GM12865 (cell line): Measurements from ENCODE around the gene OR2J2.
"Not testable (repeated sequence)": the region's sequence is repeated elsewhere in the genome, so short reads cannot be mapped to it uniquely, and the experiment has no call there.

Experiments
- DNase-seq: peaks from one replicate; pipeline ENCODE4 v3.0.0; 2010; ENCODE audit warnings: low read depth
- H3K4me3 ChIP-seq: 2 replicates; pipeline ENCODE4 v1.5.1; 2011; ENCODE audit warnings: mild to moderate bottlenecking, low read depth, low read length, control low read depth
- TF ChIP-seq, protein P1 (sequence below): IDR thresholded peaks from 2 replicates; pipeline ENCODE4 v1.5.1; 2011; ENCODE audit warnings: low read length, control low read depth, low read depth, inconsistent platforms; ENCODE audit not compliant: insufficient read depth; ENCODE audit errors: missing control alignments

OR2J2 gene

DNA sequence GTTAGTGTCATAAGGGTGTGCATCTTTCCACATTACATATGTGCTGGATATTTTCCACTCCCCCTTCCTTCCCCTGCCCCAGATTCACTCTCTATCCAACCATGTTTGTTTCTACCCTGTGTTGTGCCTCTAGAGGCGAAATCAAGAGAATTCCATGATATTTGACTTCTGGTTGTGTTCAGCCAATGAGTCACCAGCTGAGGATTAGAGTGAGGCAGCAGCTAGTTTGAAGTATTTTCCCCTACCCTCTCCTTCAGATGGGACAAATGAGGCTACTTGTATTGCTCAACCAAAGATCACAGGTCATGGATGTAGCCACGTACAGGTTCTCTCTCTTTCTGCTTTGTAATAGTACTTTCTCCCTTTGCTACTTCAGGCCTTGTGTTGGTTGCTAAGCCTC is 24.5 kb upstream of the OR2J2 start:
- TF ChIP-seq, protein P1, sequence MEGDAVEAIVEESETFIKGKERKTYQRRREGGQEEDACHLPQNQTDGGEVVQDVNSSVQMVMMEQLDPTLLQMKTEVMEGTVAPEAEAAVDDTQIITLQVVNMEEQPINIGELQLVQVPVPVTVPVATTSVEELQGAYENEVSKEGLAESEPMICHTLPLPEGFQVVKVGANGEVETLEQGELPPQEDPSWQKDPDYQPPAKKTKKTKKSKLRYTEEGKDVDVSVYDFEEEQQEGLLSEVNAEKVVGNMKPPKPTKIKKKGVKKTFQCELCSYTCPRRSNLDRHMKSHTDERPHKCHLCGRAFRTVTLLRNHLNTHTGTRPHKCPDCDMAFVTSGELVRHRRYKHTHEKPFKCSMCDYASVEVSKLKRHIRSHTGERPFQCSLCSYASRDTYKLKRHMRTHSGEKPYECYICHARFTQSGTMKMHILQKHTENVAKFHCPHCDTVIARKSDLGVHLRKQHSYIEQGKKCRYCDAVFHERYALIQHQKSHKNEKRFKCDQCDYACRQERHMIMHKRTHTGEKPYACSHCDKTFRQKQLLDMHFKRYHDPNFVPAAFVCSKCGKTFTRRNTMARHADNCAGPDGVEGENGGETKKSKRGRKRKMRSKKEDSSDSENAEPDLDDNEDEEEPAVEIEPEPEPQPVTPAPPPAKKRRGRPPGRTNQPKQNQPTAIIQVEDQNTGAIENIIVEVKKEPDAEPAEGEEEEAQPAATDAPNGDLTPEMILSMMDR, result no peak
- no peak for DNase-seq
- no peak overlapping the region for H3K4me3 ChIP-seq

DNA sequence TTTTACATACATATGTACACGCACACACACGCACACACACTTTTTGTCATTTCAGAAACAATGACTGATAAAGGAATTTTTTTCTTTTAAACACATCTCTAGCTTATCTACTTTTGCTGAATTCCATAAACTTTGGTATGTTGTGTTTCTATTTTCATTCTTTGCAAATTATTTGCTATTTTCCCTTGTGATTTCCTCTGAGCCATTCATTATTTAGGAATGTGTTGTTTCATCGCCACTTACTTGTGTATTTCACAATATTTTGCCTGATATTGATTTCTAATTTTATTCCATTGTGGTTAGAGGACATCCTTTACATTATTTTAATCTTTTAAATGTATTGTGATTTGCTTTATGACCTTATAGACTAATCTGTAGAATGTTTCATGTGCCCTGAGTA is 23.6 kb upstream of the OR2J2 start:
- TF ChIP-seq, protein P1, result no peak
- no peak for DNase-seq
- H3K4me3 ChIP-seq, result no peak overlapping the region

DNA sequence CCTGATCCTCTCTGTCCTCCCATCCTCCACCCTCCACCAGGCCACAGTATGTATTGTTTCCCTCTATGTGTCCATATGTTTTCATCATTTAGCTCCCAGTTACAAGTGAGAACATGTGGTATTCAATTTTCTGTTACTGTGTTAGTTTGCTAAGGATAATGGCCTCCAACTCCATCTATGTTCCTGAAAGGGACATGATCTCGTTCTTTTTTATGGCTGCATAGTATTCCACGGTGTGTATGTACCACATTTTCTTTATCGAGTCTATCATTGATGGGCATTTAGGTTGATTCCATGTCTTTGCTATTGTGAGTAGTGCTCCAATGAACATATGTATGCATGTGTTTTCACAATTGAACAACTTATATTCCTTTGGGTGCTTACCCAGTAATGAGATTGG is 21.3 kb upstream of the OR2J2 start:
- not testable (repeated sequence) for DNase-seq, H3K4me3 ChIP-seq

DNA sequence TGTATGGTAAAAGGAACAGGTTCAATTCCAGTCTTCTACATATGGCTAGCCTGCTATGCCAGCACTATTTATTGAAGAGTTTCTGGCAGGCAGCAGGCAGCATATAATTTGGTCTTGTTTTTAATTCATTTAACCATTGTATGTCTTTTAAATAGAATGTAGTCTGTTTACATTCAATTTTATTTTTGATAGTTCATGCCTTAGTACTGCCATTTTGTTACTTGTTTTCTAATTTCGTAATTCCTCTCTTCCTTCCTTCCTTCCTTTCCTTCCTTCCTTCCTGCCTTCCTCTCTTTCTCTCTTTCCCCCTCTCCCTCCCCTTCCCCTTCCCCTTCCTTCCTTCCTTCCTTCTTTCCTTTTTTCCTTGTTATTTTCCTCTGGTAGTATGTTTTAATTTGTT is 17.6 kb upstream of the OR2J2 start:
- TF ChIP-seq, protein P1, result no peak
- H3K4me3 ChIP-seq, result no peak overlapping the region
- DNase-seq, result no peak

DNA sequence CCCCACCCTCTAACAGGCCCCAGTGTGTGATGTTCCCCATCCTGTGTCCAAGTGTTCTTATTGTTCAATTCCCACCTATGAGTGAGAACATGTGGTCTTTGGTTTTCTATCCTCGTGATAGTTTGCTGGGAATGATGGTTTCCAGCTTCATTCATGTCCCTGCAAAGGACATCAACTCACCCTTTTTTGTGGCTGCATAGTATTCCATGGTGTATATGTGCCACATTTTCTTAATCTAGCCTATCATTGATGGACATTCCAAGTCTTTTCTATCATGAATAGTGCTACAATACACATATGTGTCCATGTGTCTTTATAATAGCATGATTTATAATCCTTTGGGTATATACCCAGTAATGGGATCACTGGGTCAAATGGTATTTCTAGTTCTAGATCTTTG is 15.5 kb upstream of the OR2J2 start:
- not testable (repeated sequence) for H3K4me3 ChIP-seq, DNase-seq

DNA sequence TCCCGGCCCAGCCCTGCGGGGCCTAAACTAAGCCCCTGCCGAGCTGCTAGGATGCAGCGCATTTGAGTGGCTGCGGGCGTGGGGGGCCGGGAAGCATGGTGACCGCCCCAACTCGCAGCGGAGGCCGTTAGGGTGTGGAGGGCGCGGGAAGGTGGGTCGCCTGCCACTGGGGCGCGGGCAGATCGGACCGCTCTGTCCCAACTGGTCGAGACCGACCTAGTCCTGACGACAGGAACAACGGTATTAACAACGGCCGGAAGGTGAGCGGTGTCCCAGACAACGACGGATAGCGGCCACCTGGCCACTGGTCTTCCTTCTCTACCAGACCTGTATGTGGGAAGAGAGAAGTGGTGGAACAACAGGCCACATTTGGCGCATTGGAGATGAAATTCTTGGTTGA is 10.8 kb upstream of the OR2J2 start:
- DNase-seq, H3K4me3 ChIP-seq: not testable (repeated sequence)

DNA sequence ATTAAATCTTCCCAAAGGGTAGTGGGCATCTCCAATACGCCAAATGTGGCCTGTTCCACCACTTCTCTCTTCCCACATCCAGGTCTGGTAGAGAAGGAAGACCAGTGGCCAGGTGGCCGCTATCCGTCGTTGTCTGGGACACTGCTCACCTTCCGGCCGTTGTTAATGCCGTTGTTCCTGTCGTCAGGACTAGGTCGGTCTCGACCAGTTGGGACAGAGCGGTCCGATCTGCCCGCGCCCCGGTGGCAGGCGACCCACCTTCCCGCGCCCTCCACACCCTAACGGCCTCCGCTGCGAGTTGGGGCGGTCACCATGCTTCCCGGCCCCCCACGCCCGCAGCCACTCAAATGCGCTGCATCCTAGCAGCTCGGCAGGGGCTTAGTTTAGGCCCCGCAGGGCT is 5.1 kb upstream of the OR2J2 start:
- H3K4me3 ChIP-seq, DNase-seq: not testable (repeated sequence)

DNA sequence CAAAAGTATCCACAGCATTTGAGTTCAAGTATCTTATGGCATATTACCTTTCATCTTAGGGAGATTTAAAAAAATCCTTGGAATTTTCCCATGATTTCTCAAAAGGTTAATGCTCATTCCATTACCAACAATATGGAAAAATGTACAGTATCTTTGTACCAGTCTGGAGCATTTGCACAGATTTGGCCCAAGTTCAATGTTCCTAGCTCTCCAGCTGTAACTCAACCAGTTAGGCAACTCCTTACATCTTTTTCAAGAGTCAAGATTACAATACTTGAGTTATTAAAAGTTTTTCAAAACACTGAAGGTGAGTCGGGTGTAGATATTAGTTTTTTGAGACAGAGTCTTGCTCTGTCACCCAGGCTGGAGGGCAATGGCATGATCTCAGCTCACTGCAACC is 1.0 kb downstream of the OR2J2 start:
- TF ChIP-seq, protein P1, result no peak
- DNase-seq, result no peak
- no peak overlapping the region for H3K4me3 ChIP-seq

DNA sequence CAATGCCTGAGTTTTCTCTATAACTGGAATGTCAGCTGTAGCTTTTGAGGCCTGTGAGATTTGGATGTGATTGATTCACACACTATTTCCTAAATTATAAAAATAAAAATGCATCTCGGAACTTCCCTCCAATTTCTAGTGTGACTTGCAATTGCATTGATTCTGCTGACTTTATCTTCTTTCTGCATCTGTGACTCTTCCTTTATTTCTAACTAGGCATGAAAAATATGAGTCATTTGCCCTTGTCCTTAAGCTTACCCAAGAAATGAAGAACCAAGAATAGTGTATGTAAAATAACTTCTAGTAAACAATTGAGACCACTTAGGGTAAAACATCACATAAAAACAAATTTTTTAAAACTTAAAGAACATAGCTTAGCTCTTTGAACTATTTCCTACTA is 12.9 kb downstream of the OR2J2 start:
- no peak overlapping the region for H3K4me3 ChIP-seq
- no peak for DNase-seq
- TF ChIP-seq, protein P1, result no peak

DNA sequence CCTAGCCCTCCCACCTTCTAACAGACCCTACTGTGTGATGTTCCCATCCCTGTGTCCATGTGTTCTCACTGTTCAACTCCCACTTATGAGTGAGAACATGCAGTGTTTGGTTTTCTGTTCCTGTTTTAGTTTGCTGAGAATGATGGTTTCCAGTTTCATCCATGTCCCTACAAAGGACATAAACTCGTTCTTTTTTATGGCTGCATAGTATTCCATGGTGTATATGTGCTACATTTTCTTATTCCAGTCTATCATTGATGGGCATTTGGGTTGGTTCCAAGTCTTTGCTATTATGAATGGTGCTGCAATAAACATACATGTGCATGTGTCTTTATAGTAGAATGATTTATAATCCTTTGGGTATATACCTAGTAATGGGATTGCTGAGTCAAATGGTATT is 18.0 kb downstream of the OR2J2 start:
- not testable (repeated sequence) for DNase-seq, H3K4me3 ChIP-seq
